Measurements from ENCODE around the gene TAF3. TPM values are rescaled to one million over a fixed set of nuclear protein-coding genes. Genes with fewer than 3 reads are reported as not detected.

The TAF3 gene
- total RNA-seq, 2 experiments from 2014 or later = 13.9 to 16.4 TPM

DNA sequence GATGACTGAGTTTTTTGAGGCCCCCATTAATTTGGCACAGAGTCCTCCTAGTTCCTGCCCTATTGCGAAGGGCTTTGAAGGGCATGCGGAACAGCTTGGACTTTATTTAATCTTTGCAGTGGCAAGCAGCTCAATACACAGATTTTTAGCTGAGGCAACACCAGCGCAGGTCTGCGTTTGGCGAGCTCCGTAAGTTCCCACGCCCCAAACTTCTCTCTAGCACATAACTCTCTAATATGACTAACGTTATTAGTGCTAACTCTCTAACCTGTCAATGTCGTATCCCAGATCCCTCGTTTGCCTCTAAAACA is 366 bp upstream of the TAF3 start:
- peaks cover 30% of the 10 kb centered on the region for H3K4me1 Mint-ChIP-seq
- CTCF ChIA-PET = interaction anchor here (0.9 to 1.9 kb wide), 6 partner anchors 14 to 88 kb away, joined by 3 to 6 read pairs (median 4); partner anchors contain the start of genes ATP5F1C and KIN
- no peak for DNase-seq
- POLR2A ChIA-PET = interaction anchor here (0.7 to 0.9 kb wide), 3 partner anchors 30 to 450 kb away, joined by 3 to 13 read pairs (median 4); partner anchors contain the start of genes ATP5F1C and KIN
- H3K9me3 Mint-ChIP-seq = no peaks in the 10 kb centered on the region
- H3K36me3 Mint-ChIP-seq (ENCODE audit: low read depth) = peaks cover 5% of the 10 kb centered on the region
- peak overlapping the region; percentile 92 for H3K4me3 Mint-ChIP-seq
- H3K27me3 Mint-ChIP-seq = peaks cover 3% of the 10 kb centered on the region
- peak overlapping the region; percentile 91 for H3K27ac Mint-ChIP-seq

- Mint-ChIP-seq H3K27ac (peak overlapping the region; percentile 91), H3K9me3 (no peaks in the 10 kb centered on the region), H3K4me1 (peaks cover 30% of the 10 kb centered on the region), H3K27me3 (peaks cover 3% of the 10 kb centered on the region), H3K4me3 (peak overlapping the region; percentile 92), H3K36me3 (ENCODE audit: low read depth) (peaks cover 5% of the 10 kb centered on the region)
- ChIA-PET CTCF (interaction anchor here (1.2 to 1.9 kb wide), 3 partner anchors 12 to 31 kb away, joined by 3 to 6 read pairs (median 5); partner anchors contain the start of genes ATP5F1C and KIN), POLR2A (no interaction called here)
- peak; percentile 44 for DNase-seq
Measured at GRCh38 chr10:7819121-7819460, 786 bp downstream of the TAF3 start.

- Mint-ChIP-seq H3K27me3 (no peaks in the 10 kb centered on the region), H3K4me1 (peaks cover 20% of the 10 kb centered on the region), H3K4me3 (no peak overlapping the region), H3K9me3 (no peaks in the 10 kb centered on the region), H3K36me3 (ENCODE audit: low read depth) (peaks cover 25% of the 10 kb centered on the region), H3K27ac (no peak overlapping the region)
- ChIA-PET CTCF (interaction anchor here (0.6 to 1.0 kb wide), 2 partner anchors 11 to 293 kb away, joined by 3 to 4 read pairs; no protein-coding TSS in a partner anchor), POLR2A (no interaction called here)
- DNase-seq = no peak
Measured at GRCh38 chr10:7824251-7824650, 5.9 kb downstream of the TAF3 start.

GRCh38 chr10:7826971-7827370 is 8.7 kb downstream of the TAF3 start:
- ChIA-PET POLR2A (no interaction called here), CTCF (interaction anchor here (1.0 kb wide), 1 partner anchor 9 kb away, joined by 4 read pairs; no protein-coding TSS in a partner anchor)
- no peak for DNase-seq
- Mint-ChIP-seq H3K4me3 (no peak overlapping the region), H3K4me1 (peaks cover 8% of the 10 kb centered on the region), H3K27ac (no peak overlapping the region), H3K36me3 (ENCODE audit: low read depth) (peaks cover 27% of the 10 kb centered on the region), H3K27me3 (no peaks in the 10 kb centered on the region), H3K9me3 (no peaks in the 10 kb centered on the region)

GRCh38 chr10:7829289-7829834 is 11.1 kb downstream of the TAF3 start:
- CTCF ChIA-PET = no interaction called here
- H3K36me3 Mint-ChIP-seq (ENCODE audit: low read depth) = peaks cover 27% of the 10 kb centered on the region
- H3K4me3 Mint-ChIP-seq = no peak overlapping the region
- no peak for DNase-seq
- H3K27me3 Mint-ChIP-seq = no peaks in the 10 kb centered on the region
- no peaks in the 10 kb centered on the region for H3K9me3 Mint-ChIP-seq
- POLR2A ChIA-PET = no interaction called here
- H3K27ac Mint-ChIP-seq = no peak overlapping the region
- peaks cover 13% of the 10 kb centered on the region for H3K4me1 Mint-ChIP-seq

GRCh38 chr10:7832060-7832459 is 13.8 kb downstream of the TAF3 start:
- H3K9me3 Mint-ChIP-seq = no peaks in the 10 kb centered on the region
- no peak overlapping the region for H3K27ac Mint-ChIP-seq
- DNase-seq = no peak
- peaks cover 18% of the 10 kb centered on the region for H3K36me3 Mint-ChIP-seq (ENCODE audit: low read depth)
- H3K27me3 Mint-ChIP-seq = no peaks in the 10 kb centered on the region
- ChIA-PET POLR2A (no interaction called here), CTCF (interaction anchor here (0.6 to 0.8 kb wide), 2 partner anchors 9 to 14 kb away, joined by 3 to 5 read pairs; partner anchors contain the start of gene TAF3)
- no peak overlapping the region for H3K4me3 Mint-ChIP-seq
- peaks cover 10% of the 10 kb centered on the region for H3K4me1 Mint-ChIP-seq

DNA sequence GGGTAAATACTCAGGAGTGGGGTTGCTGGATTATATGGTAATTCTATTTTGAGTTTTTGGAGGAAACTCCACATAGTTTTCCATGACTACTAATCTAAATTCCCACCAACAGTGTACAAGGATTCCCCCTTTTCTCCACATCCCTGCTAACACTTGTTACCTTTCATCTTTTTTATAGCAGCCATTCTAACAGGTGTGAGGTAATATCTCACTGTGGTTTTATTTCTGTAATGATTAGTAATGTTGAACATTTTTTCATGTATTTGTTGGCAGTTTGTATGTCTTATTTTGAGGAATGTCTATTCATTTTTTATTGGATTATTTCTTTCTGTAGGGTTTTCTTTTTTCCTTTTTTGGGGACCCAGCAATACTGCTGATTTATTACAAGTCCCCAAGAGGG is 14.9 kb downstream of the TAF3 start:
- POLR2A ChIA-PET = no interaction called here
- Mint-ChIP-seq H3K9me3 (no peaks in the 10 kb centered on the region), H3K27me3 (no peaks in the 10 kb centered on the region), H3K4me1 (peaks cover 10% of the 10 kb centered on the region), H3K4me3 (no peak overlapping the region), H3K27ac (no peak overlapping the region), H3K36me3 (ENCODE audit: low read depth) (peaks cover 15% of the 10 kb centered on the region)
- CTCF ChIA-PET = no interaction called here
- no peak for DNase-seq

DNA sequence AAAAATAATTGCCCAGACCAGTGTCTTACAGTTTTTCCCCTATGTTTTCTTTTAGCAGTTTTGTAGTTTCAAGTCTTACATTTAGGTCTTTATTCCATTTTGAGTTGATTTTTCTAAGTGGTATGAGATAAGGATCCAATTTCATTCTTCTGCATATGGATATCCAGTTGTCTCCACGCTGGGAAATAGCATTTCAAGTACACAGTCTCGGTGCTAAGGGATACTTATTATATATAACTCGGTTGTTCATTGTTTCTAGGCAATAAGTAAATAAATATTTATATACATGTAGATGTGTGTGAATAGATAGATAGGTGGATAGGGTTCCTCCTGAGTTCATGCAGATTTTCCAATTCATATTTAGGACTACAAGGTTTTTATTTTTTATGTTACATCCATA is 16.0 kb downstream of the TAF3 start:
- peaks cover 9% of the 10 kb centered on the region for H3K4me1 Mint-ChIP-seq
- H3K27me3 Mint-ChIP-seq = no peaks in the 10 kb centered on the region
- H3K4me3 Mint-ChIP-seq = no peak overlapping the region
- no peak overlapping the region for H3K27ac Mint-ChIP-seq
- CTCF ChIA-PET = no interaction called here
- POLR2A ChIA-PET = interaction anchor here (0.5 kb wide), 1 partner anchor 23 kb away, joined by 3 read pairs; no protein-coding TSS in a partner anchor
- H3K36me3 Mint-ChIP-seq (ENCODE audit: low read depth) = peaks cover 16% of the 10 kb centered on the region
- no peak for DNase-seq
- no peaks in the 10 kb centered on the region for H3K9me3 Mint-ChIP-seq

DNA sequence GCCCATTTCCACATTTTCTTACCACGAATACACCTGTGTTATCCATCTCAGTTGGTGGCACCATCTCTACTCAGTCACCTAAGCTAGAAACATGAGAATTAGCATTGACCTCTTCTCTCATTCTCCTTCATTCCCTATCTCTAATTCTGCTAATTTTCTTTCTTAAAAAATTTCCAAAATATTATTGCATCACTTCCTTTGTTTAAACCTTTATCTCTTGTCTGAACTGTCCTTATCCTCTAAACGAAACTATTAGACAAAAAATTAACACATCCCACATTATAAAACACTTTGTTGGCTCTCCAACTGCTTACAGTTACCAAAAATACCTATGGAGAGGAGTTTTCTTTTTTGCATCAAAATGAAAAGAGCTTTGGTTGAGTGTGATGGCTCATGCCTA is 18.3 kb downstream of the TAF3 start:
- no peaks in the 10 kb centered on the region for H3K9me3 Mint-ChIP-seq
- H3K36me3 Mint-ChIP-seq (ENCODE audit: low read depth) = peaks cover 17% of the 10 kb centered on the region
- no peak for DNase-seq
- H3K27ac Mint-ChIP-seq = no peak overlapping the region
- no peaks in the 10 kb centered on the region for H3K27me3 Mint-ChIP-seq
- ChIA-PET POLR2A (no interaction called here), CTCF (interaction anchor here (1.4 kb wide), 1 partner anchor 9 kb away, joined by 4 read pairs; no protein-coding TSS in a partner anchor)
- H3K4me3 Mint-ChIP-seq = no peak overlapping the region
- H3K4me1 Mint-ChIP-seq = peaks cover 5% of the 10 kb centered on the region

DNA sequence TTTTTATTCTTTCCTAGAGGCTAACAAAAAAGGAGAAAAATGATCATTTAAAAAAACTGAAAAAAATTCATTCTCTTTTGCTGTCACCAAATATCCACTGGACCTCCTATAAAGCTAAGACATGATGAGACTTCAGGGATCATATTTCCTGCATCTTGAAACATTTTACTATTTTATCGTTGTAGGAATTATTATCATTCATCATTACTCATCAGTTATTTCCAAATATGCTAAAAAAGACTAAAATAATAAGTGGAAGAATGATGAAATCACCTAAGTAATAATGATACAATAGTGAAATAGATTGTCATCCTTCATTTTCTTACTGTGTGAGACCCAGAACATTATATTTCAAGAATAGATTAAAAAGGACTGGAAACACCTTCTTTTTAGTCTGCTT is 28.3 kb downstream of the TAF3 start:
- CTCF ChIA-PET = no interaction called here
- H3K27ac Mint-ChIP-seq = no peak overlapping the region
- no peaks in the 10 kb centered on the region for H3K9me3 Mint-ChIP-seq
- H3K4me1 Mint-ChIP-seq = no peaks in the 10 kb centered on the region
- no peak overlapping the region for H3K4me3 Mint-ChIP-seq
- H3K36me3 Mint-ChIP-seq (ENCODE audit: low read depth) = peaks cover 2% of the 10 kb centered on the region
- POLR2A ChIA-PET = no interaction called here
- H3K27me3 Mint-ChIP-seq = no peaks in the 10 kb centered on the region
- DNase-seq = no peak

DNA sequence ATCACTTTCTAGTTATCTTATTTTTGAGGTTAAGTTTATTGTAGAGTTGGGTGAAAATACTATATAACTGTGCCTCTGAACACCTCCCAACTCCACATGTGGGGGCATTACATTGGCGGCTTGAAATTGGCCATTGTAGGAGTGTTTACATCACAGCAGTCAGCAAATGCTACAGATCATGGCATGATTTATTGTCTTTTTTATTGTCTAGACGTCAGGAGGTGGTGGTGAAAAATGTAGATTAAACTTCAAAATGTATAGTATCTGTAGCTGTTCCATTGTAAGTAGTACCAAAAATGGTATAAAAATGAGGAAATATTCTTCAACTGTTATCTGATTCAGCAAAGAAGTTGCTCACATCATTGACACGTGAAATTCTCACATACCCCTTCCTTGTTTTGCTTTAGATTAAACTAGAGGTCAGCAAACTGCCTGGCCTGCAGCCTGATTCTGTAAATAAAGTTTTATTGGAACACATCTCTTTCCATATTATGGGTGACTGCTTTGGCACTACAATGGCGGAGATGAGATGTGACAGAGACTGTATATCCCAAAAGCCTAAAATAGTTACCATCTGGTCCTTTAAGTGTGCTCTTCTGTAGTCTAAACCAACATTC is 35.0 kb downstream of the TAF3 start:
- H3K27ac Mint-ChIP-seq = no peak overlapping the region
- ChIA-PET POLR2A (no interaction called here), CTCF (interaction anchor here (0.7 kb wide), 1 partner anchor 21 kb away, joined by 3 read pairs; no protein-coding TSS in a partner anchor)
- peaks cover 2% of the 10 kb centered on the region for H3K9me3 Mint-ChIP-seq
- H3K27me3 Mint-ChIP-seq = no peaks in the 10 kb centered on the region
- no peaks in the 10 kb centered on the region for H3K36me3 Mint-ChIP-seq (ENCODE audit: low read depth)
- H3K4me1 Mint-ChIP-seq = peaks cover 5% of the 10 kb centered on the region
- H3K4me3 Mint-ChIP-seq = no peak overlapping the region
- DNase-seq = no peak

DNA sequence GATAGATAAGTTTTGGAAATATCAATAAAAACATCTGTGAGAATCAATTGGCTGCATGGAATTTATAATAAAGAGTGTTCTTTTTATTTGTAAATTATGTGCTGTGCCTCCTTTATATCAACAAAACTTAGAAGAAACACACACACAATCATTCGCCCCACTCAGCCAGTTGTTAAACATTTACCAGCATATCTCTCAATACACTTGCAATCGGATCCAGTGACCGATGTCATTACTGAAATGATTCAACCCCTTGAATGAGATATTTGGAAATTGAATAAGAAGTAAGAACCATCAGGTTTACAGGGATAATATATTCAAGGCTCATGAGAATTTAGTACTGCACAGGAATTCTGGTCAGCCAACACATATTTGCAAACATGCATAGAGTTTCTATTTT is 35.6 kb downstream of the TAF3 start:
- Mint-ChIP-seq H3K9me3 (peaks cover 3% of the 10 kb centered on the region), H3K4me1 (peaks cover 5% of the 10 kb centered on the region), H3K36me3 (ENCODE audit: low read depth) (no peaks in the 10 kb centered on the region), H3K4me3 (no peak overlapping the region), H3K27ac (no peak overlapping the region), H3K27me3 (no peaks in the 10 kb centered on the region)
- no peak for DNase-seq
- POLR2A ChIA-PET = no interaction called here
- CTCF ChIA-PET = no interaction called here

DNA sequence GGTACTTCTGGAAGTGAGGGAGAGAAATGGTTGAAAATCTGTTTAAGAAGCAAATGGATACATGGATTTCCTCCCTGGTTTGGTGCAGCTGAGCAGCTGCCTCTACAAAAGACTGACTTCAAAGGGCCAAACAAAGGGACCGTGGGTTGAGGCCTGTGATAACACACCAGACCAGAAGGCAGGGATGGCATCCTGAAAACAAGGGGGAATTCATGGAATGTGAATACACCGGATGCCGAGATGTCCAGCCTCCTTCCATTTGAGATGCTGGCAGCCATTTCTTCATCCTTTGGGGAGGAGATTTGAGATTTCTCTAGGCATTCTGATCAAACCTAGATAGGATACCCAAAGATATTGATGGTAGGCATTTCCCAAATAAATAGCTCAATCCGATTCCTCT is 36.9 kb downstream of the TAF3 start:
- Mint-ChIP-seq H3K4me3 (no peak overlapping the region), H3K36me3 (ENCODE audit: low read depth) (peaks cover 5% of the 10 kb centered on the region), H3K27me3 (no peaks in the 10 kb centered on the region), H3K4me1 (peaks cover 5% of the 10 kb centered on the region), H3K9me3 (peaks cover 10% of the 10 kb centered on the region), H3K27ac (no peak overlapping the region)
- DNase-seq = no peak
- CTCF ChIA-PET = interaction anchor here (0.8 kb wide), 1 partner anchor 12 kb away, joined by 3 read pairs; no protein-coding TSS in a partner anchor
- POLR2A ChIA-PET = no interaction called here
